ENCODE data around the gene SCMH1.
"Not testable (repeated sequence)": the region's sequence is repeated elsewhere in the genome, so short reads cannot be mapped to it uniquely, and the experiment has no call there.

Gene SCMH1

GRCh38 chr1:41200728-41201127, 41.4 kb downstream of the SCMH1 start:
- DNase-seq: no peak

GRCh38 chr1:41199375-41199774, 42.7 kb downstream of the SCMH1 start:
- no peak for DNase-seq

- no peak for DNase-seq
Observed at GRCh38 chr1:41192456-41193178, 49.5 kb downstream of the SCMH1 start.

GRCh38 chr1:41184446-41184845, 57.7 kb downstream of the SCMH1 start:
- no peak for DNase-seq

- not testable (repeated sequence) for DNase-seq
Observed at GRCh38 chr1:41178230-41178629, 63.9 kb downstream of the SCMH1 start.

GRCh38 chr1:41175546-41175945, 66.6 kb downstream of the SCMH1 start:
- no peak for DNase-seq

GRCh38 chr1:41174170-41174569, 67.9 kb downstream of the SCMH1 start:
- DNase-seq: no peak

GRCh38 chr1:41173651-41174050, 68.5 kb downstream of the SCMH1 start:
- no peak for DNase-seq

- no peak for DNase-seq
Observed at GRCh38 chr1:41171266-41171874, 70.7 kb downstream of the SCMH1 start.

- DNase-seq: no peak
Observed at GRCh38 chr1:41169799-41170180, 72.3 kb downstream of the SCMH1 start.

GRCh38 chr1:41169066-41169798, 72.9 kb downstream of the SCMH1 start:
- DNase-seq: no peak

- no peak for DNase-seq
Observed at GRCh38 chr1:41167667-41168066, 74.4 kb downstream of the SCMH1 start.

- DNase-seq: no peak
Observed at GRCh38 chr1:41164727-41165126, 77.4 kb downstream of the SCMH1 start.

- no peak for DNase-seq
Observed at GRCh38 chr1:41162441-41162840, 79.7 kb downstream of the SCMH1 start.

GRCh38 chr1:41161846-41162245, 80.3 kb downstream of the SCMH1 start:
- DNase-seq: no peak

- no peak for DNase-seq
Observed at GRCh38 chr1:41160498-41161110, 81.5 kb downstream of the SCMH1 start.

- DNase-seq: no peak
Observed at GRCh38 chr1:41158966-41159365, 83.1 kb downstream of the SCMH1 start.

GRCh38 chr1:41158147-41158875, 83.8 kb downstream of the SCMH1 start:
- DNase-seq: no peak

GRCh38 chr1:41155105-41155504, 87.0 kb downstream of the SCMH1 start:
- no peak for DNase-seq

GRCh38 chr1:41153750-41154274, 88.3 kb downstream of the SCMH1 start:
- DNase-seq: no peak

GRCh38 chr1:41152622-41153044, 89.5 kb downstream of the SCMH1 start:
- DNase-seq: no peak

GRCh38 chr1:41151846-41152245, 90.3 kb downstream of the SCMH1 start:
- no peak for DNase-seq

- DNase-seq: no peak
Observed at GRCh38 chr1:41149570-41149969, 92.5 kb downstream of the SCMH1 start.

All from stimulated activated CD4-positive, alpha-beta T cell treated with anti-CD3 and anti-CD28 coated beads, Interleukin-1b, Interleukin-23, amount 100 ng/mL, for 48 hours (primary cell).